Measurements from ENCODE around the gene C9orf152. TPM values are rescaled to one million over a fixed set of nuclear protein-coding genes. Genes with fewer than 3 reads are reported as not detected.

Gene C9orf152
- total and polyA plus RNA-seq, 12 donors = 0.13 TPM; not detected in 11

DNA sequence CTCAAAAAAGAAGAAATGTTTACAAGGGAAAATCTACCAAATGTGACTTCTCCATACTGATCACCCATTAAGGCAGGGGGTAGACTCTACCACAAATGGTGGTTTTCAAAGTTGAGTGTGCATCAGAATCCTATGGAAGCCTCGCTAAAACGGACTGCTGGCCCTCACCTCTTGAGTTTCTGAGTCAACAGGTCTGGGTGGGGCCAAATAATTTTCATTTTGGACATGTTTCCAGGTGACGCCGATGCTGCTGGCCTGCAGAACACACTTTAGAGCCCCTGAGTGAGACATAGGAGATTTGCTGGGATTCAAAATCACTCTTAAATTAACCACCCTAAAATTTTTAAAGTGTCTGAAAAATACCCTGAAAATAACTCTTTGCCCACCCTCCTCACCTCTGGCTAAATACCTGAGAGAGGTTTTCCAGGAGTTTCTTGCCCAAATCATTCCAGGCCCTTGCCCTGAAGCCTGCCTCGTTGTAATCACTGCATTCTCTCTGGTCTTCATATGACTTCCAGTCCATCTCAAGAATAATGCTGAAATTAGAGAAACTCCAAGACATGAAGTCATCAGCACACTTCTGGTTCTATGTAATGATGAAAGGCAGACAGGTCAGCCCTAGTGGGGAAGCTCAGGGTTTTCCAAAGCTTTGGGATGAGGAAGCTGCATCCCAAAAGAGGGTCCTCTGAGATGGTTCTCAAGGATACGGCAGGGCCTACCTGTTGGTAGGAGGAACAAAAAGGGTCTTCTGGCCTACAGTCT is 18.2 kb downstream of the C9orf152 start:
- H3K36me3 ChIP-seq (replicated peaks in 1 of 2) = no peaks in the 10 kb centered on the region
- intact Hi-C loops (cut with DNase I) = no loop called here
- H3K27me3 ChIP-seq = no peaks in the 10 kb centered on the region
- no peak for TF ChIP-seq POLR2A (IDR thresholded peaks at IDR 0.05)
- TF ChIP-seq, protein P1, sequence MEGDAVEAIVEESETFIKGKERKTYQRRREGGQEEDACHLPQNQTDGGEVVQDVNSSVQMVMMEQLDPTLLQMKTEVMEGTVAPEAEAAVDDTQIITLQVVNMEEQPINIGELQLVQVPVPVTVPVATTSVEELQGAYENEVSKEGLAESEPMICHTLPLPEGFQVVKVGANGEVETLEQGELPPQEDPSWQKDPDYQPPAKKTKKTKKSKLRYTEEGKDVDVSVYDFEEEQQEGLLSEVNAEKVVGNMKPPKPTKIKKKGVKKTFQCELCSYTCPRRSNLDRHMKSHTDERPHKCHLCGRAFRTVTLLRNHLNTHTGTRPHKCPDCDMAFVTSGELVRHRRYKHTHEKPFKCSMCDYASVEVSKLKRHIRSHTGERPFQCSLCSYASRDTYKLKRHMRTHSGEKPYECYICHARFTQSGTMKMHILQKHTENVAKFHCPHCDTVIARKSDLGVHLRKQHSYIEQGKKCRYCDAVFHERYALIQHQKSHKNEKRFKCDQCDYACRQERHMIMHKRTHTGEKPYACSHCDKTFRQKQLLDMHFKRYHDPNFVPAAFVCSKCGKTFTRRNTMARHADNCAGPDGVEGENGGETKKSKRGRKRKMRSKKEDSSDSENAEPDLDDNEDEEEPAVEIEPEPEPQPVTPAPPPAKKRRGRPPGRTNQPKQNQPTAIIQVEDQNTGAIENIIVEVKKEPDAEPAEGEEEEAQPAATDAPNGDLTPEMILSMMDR (IDR thresholded peaks at IDR 0.05) = no peak
- WGBS, 4 donors = 77 to 91% (median 81%) methylated on average over 6 of the region's 6 CpGs
- H3K4me1 ChIP-seq (replicated peaks in 1 of 2) = peaks cover 0 to 39% of the 10 kb centered on the region in 2 donors
- H3K27ac ChIP-seq = peak overlapping the region in 2 of 5 donors; percentile 7 to 24
- no peak for DNase-seq
- H3K4me3 ChIP-seq = no peak overlapping the region
- no peaks in the 10 kb centered on the region for H3K9me3 ChIP-seq (replicated peaks in 1 of 3)

GRCh38 chr9:110188991-110189390 is 19.0 kb downstream of the C9orf152 start:
- peaks cover 0 to 34% of the 10 kb centered on the region in 2 donors for H3K4me1 ChIP-seq (replicated peaks in 1 of 2)
- H3K4me3 ChIP-seq = no peak overlapping the region
- WGBS, 4 donors = 50 to 65% (median 55%) methylated on average over 4 of the region's 4 CpGs
- no peak for TF ChIP-seq POLR2A (IDR thresholded peaks at IDR 0.05)
- TF ChIP-seq, protein P1 (IDR thresholded peaks at IDR 0.05) = no peak
- peak in 1 of 7 donors; percentile 15 for DNase-seq
- H3K36me3 ChIP-seq (replicated peaks in 1 of 2) = no peaks in the 10 kb centered on the region
- H3K27me3 ChIP-seq = no peaks in the 10 kb centered on the region
- no peaks in the 10 kb centered on the region for H3K9me3 ChIP-seq (replicated peaks in 1 of 3)
- H3K27ac ChIP-seq = peak overlapping the region in 2 of 5 donors; percentile 7 to 75
- intact Hi-C loops (cut with DNase I) = no loop called here

DNA sequence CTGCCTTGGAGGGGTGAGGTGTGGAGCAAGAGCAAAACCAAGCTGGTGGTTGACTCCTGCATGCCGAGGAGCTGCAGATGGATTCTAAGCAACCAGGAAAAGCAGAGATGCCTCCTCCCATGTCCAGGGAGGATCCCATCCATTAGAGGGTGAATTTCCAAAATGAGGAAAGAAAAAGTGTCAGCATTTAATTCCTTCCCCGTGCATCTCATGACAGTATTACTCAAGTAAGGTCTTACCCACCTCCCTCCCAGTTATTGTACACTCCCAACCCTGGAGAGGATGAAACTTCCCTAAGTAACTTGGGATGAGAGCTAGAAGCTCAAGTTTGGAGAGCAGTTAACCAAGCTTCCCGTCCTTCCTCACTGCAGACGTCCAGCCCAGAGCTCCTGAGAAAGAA is 19.9 kb downstream of the C9orf152 start:
- H3K27ac ChIP-seq = peak overlapping the region in 1 of 5 donors; percentile 7
- H3K36me3 ChIP-seq (replicated peaks in 1 of 2) = no peaks in the 10 kb centered on the region
- 43 to 72% (median 59%) methylated on average over 3 to 4 of the region's 4 CpGs for whole genome bisulfite sequencing, 4 donors
- H3K9me3 ChIP-seq (replicated peaks in 1 of 3) = no peaks in the 10 kb centered on the region
- intact Hi-C loops (cut with DNase I) = no loop called here
- H3K4me3 ChIP-seq = no peak overlapping the region
- TF ChIP-seq, protein P1 (IDR thresholded peaks at IDR 0.05) = no peak
- TF ChIP-seq POLR2A (IDR thresholded peaks at IDR 0.05) = no peak
- peak in 1 of 7 donors; percentile 13 for DNase-seq
- peaks cover 0 to 26% of the 10 kb centered on the region in 2 donors for H3K4me1 ChIP-seq (replicated peaks in 1 of 2)
- no peaks in the 10 kb centered on the region for H3K27me3 ChIP-seq

- no peaks in the 10 kb centered on the region for H3K36me3 ChIP-seq (replicated peaks in 1 of 2)
- no peak overlapping the region for H3K4me3 ChIP-seq
- peaks cover 0 to 16% of the 10 kb centered on the region in 2 donors for H3K4me1 ChIP-seq (replicated peaks in 1 of 2)
- 32 to 58% (median 45%) methylated on average over 2 of the region's 2 CpGs for WGBS, 4 donors
- H3K9me3 ChIP-seq (replicated peaks in 1 of 3) = no peaks in the 10 kb centered on the region
- H3K27ac ChIP-seq = no peak overlapping the region
- no peak for DNase-seq
- no peaks in the 10 kb centered on the region for H3K27me3 ChIP-seq
- TF ChIP-seq, protein P1 (IDR thresholded peaks at IDR 0.05) = no peak
- TF ChIP-seq POLR2A (IDR thresholded peaks at IDR 0.05) = no peak
- intact Hi-C loops (cut with DNase I) = no loop called here
Measured at GRCh38 chr9:110187126-110187525, 20.8 kb downstream of the C9orf152 start.

All from adrenal gland (tissue), 12 donors.